Panc1 (cell line): ENCODE data around the gene CHAC1.

ENCODE experiments used
- CTCF ChIP-seq: fragments of 450-650 bp; IDR thresholded peaks from 2 replicates; pipeline ENCODE4 v1.5.1; 2017; ENCODE audit warnings: mild to moderate bottlenecking
- POLR2AphosphoS5 ChIP-seq: IDR thresholded peaks from 2 replicates; pipeline ENCODE4 v1.6.1; 2012; ENCODE audit warnings: mild to moderate bottlenecking, low read depth, low read length, moderate library complexity
- REST ChIP-seq, 2 experiments: IDR thresholded peaks; 2 replicates each; pipeline ENCODE4 v1.6.1; 2011 to 2012; ENCODE audit warnings: low read depth in 2 of 2, control low read depth in 1 of 2, low read length in 1 of 2, mild to moderate bottlenecking in 1 of 2, moderate library complexity in 1 of 2; ENCODE audit not compliant: insufficient read depth in 1 of 2
- SIN3A ChIP-seq: IDR thresholded peaks from 2 replicates; pipeline ENCODE4 v1.6.1; 2012; ENCODE audit warnings: low read depth, mild to moderate bottlenecking, low read length, moderate library complexity, borderline replicate concordance; ENCODE audit not compliant: insufficient read depth

- no peak for TF ChIP-seq CTCF
- TF ChIP-seq POLR2AphosphoS5: no peak
- no peak for TF ChIP-seq SIN3A
- no peak for TF ChIP-seq REST (IDR thresholded peaks at IDR 0.05; ENCODE audit: insufficient read depth in 1 of 2, low read depth in 2 of 2, low read length in 1 of 2)
Measured at GRCh38 chr15:40918146-40918798, 35.0 kb upstream of the CHAC1 start.
